ENCODE data around the gene DLL3. TPM values are rescaled to one million over a fixed set of nuclear protein-coding genes. Genes with fewer than 3 reads are reported as not detected.
A peak's percentile ranks its signal among the peaks of the same experiment; 100 is the strongest.
"Not testable (repeated sequence)": the region's sequence is repeated elsewhere in the genome, so short reads cannot be mapped to it uniquely, and the experiment has no call there.

Gene DLL3
- total and polyA plus RNA-seq, 9 of the 15 experiments (the other 6 are each of a cell fraction or from before 2014, with no cell fraction given), result 0.80 to 6.3 (median 1.2) TPM

GRCh38 chr19:39479319-39479801, 19.4 kb upstream of the DLL3 start (continued):
- TF ChIP-seq ZNF740 (CRISPR knock-in tag; IDR thresholded peaks at IDR 0.05), result not testable (repeated sequence)
- TF ChIP-seq ZNF740 (tag; IDR thresholded peaks at IDR 0.05), result peak in 1 of 2 experiments; percentile 88; a peak in 2 of 4 replicates
- 0 out of 2 replicates have a peak, but pooled peaks have one; percentile 20 for TF ChIP-seq CUX1 (CRISPR knock-in tag; IDR thresholded peaks at IDR 0.05)
- TF ChIP-seq PTRF (tag; IDR thresholded peaks at IDR 0.05), result peak; percentile 90
- peak; percentile 42; the same call in 1 of the 2 replicates for TF ChIP-seq ZNF197 (CRISPR knock-in tag; IDR thresholded peaks at IDR 0.05; ENCODE audit: low read depth)
- TF ChIP-seq ZNF583 (CRISPR knock-in tag; IDR thresholded peaks at IDR 0.05), result peak; percentile 40; the same call in 1 of the 2 replicates
- 0 out of 2 replicates have a peak, but pooled peaks have one; percentile 45 for TF ChIP-seq MGA (IDR thresholded peaks at IDR 0.05)
- TF ChIP-seq GTF2A2 (tag; IDR thresholded peaks at IDR 0.05), result 0 out of 2 replicates have a peak, but pooled peaks have one; percentile 34
- TF ChIP-seq TCF3 (CRISPR knock-in tag; IDR thresholded peaks at IDR 0.05), result peak; percentile 39

Data from K562 (cell line).